Activated CD4-positive, alpha-beta T cell treated with anti-CD3 and anti-CD28 coated beads for 36 hours (primary cell): Measurements from ENCODE around the gene RCSD1. TPM values are rescaled to one million over a fixed set of nuclear protein-coding genes. Genes with fewer than 3 reads are reported as not detected.

Experiments used
- ATAC-seq: fragments of 200-7000 bp; cut with Tn5 transposase; one replicate; pipeline ENCODE4 v1.10.0; 2021; ENCODE audit warnings: mild to moderate bottlenecking, moderate library complexity
- CTCF ChIA-PET: fragments of 350-600 bp; sonication (Branson Sonifier 250); formaldehyde crosslinking; loops from one replicate; lab custom pipeline; 2021; ENCODE audit warnings: antibody characterized with exemption; lab: Charles Lee
- POLR2A ChIA-PET: fragments of 350-600 bp; sonication (Branson Sonifier 250); formaldehyde crosslinking; loops from one replicate; lab custom pipeline; 2021; ENCODE audit warnings: antibody characterized with exemption, inconsistent platforms; lab: Charles Lee
- DNase-seq: peaks from one replicate; pipeline ENCODE4 v3.0.0-alpha.2; 2020
- H3K27ac Mint-ChIP-seq: one replicate; pipeline ENCODE4 v1.8.0; 2021; ENCODE audit warnings: mixed read lengths
- H3K27me3 Mint-ChIP-seq: one replicate; pipeline ENCODE4 v1.8.0; 2021; ENCODE audit warnings: mixed read lengths
- H3K36me3 Mint-ChIP-seq: one replicate; pipeline ENCODE4 v1.8.0; 2021; ENCODE audit warnings: low read depth, mixed read lengths
- H3K4me1 Mint-ChIP-seq: one replicate; pipeline ENCODE4 v1.8.0; 2021; ENCODE audit warnings: mixed read lengths
- H3K4me3 Mint-ChIP-seq: one replicate; pipeline ENCODE4 v1.8.0; 2021; ENCODE audit warnings: mild to moderate bottlenecking, moderate library complexity, mixed read lengths
- H3K9me3 Mint-ChIP-seq: one replicate; pipeline ENCODE4 v1.8.0; 2021; ENCODE audit warnings: low read depth, mixed read lengths
- intact Hi-C, 2 experiments: fragments of 100-400 bp; cut with DNase I in 1 of 2; cut with micrococcal nuclease in 1 of 2; formaldehyde crosslinking; loops; one replicate each; pipeline versions ENCODE4 v1.14.2 to v1.15.1; 2022 to 2024; cut with DNase I, micrococcal nuclease
- total RNA-seq, 2 experiments: library from RNA; stranded (reverse); gene quantifications; one replicate each; pipeline ENCODE4 v1.2.3, GENCODE V29; 2021

RCSD1 gene
- total RNA-seq, 2 experiments from 2014 or later, result 59.9 to 62.0 TPM

GRCh38 chr1:167667536-167667935, 37.5 kb downstream of the RCSD1 start:
- H3K36me3 Mint-ChIP-seq, result peaks cover 36% of the 10 kb centered on the region

GRCh38 chr1:167668108-167668507, 38.1 kb downstream of the RCSD1 start:
- ChIA-PET POLR2A (interaction anchor here (1.2 kb wide), 1 partner anchor 14 kb away, joined by 4 read pairs; no protein-coding TSS in a partner anchor), CTCF (interaction anchor here (0.8 to 2.5 kb wide), 5 partner anchors 19 to 68 kb away, joined by 3 to 12 read pairs (median 4); no protein-coding TSS in a partner anchor)
- Mint-ChIP-seq H3K9me3 (no peaks in the 10 kb centered on the region), H3K27me3 (no peaks in the 10 kb centered on the region), H3K4me1 (peaks cover 76% of the 10 kb centered on the region), H3K36me3 (peaks cover 40% of the 10 kb centered on the region), H3K4me3 (no peak overlapping the region), H3K27ac (peak overlapping the region; percentile 8)
- intact Hi-C loops, result no loop called here
- ATAC-seq, result no peak
- no peak for DNase-seq

More at GRCh38 chr1:167667536-167667935, 37.5 kb downstream of the RCSD1 start:
- H3K4me1 Mint-ChIP-seq, result peaks cover 76% of the 10 kb centered on the region
- intact Hi-C loops, result no loop called here
- no peaks in the 10 kb centered on the region for H3K9me3 Mint-ChIP-seq
- no peak for ATAC-seq
- CTCF ChIA-PET, result interaction anchor here (1.0 to 2.5 kb wide), 4 partner anchors 10 to 67 kb away, joined by 3 to 12 read pairs (median 6); no protein-coding TSS in a partner anchor
- no peaks in the 10 kb centered on the region for H3K27me3 Mint-ChIP-seq
- POLR2A ChIA-PET, result interaction anchor here (1.2 kb wide), 1 partner anchor 13 kb away, joined by 4 read pairs; no protein-coding TSS in a partner anchor
- H3K27ac Mint-ChIP-seq, result no peak overlapping the region
- H3K4me3 Mint-ChIP-seq, result no peak overlapping the region
- no peak for DNase-seq

- POLR2A ChIA-PET, result no interaction called here
- Mint-ChIP-seq H3K36me3 (peaks cover 45% of the 10 kb centered on the region), H3K4me1 (peaks cover 77% of the 10 kb centered on the region), H3K27me3 (no peaks in the 10 kb centered on the region), H3K27ac (no peak overlapping the region), H3K9me3 (no peaks in the 10 kb centered on the region), H3K4me3 (no peak overlapping the region)
- CTCF ChIA-PET, result interaction anchor here (0.8 to 2.5 kb wide), 5 partner anchors 13 to 45 kb away, joined by 3 to 12 read pairs (median 3); no protein-coding TSS in a partner anchor
- intact Hi-C loops, result no loop called here
- DNase-seq, result no peak
- ATAC-seq, result no peak
Measured at GRCh38 chr1:167669209-167670124, 39.4 kb downstream of the RCSD1 start.

GRCh38 chr1:167670563-167670962, 40.5 kb downstream of the RCSD1 start:
- ChIA-PET CTCF (interaction anchor here (0.6 to 1.0 kb wide), 2 partner anchors 17 to 18 kb away, joined by 3 to 4 read pairs; no protein-coding TSS in a partner anchor), POLR2A (no interaction called here)
- no peak for ATAC-seq
- peaks cover 71% of the 10 kb centered on the region for H3K4me1 Mint-ChIP-seq
- intact Hi-C loops, result no loop called here
- no peak for DNase-seq
- peaks cover 38% of the 10 kb centered on the region for H3K36me3 Mint-ChIP-seq
- peak overlapping the region; percentile 6 for H3K27ac Mint-ChIP-seq
- H3K9me3 Mint-ChIP-seq, result no peaks in the 10 kb centered on the region
- H3K4me3 Mint-ChIP-seq, result no peak overlapping the region
- no peaks in the 10 kb centered on the region for H3K27me3 Mint-ChIP-seq

- H3K27ac Mint-ChIP-seq, result peak overlapping the region; percentile 7
Measured at GRCh38 chr1:167671727-167672511, 41.9 kb downstream of the RCSD1 start.

GRCh38 chr1:167672831-167673230, 42.8 kb downstream of the RCSD1 start:
- Mint-ChIP-seq H3K4me1 (peaks cover 55% of the 10 kb centered on the region), H3K9me3 (no peaks in the 10 kb centered on the region), H3K27ac (peak overlapping the region; percentile 16), H3K4me3 (no peak overlapping the region), H3K36me3 (peaks cover 38% of the 10 kb centered on the region), H3K27me3 (no peaks in the 10 kb centered on the region)
- intact Hi-C loops, result no loop called here
- POLR2A ChIA-PET, result no interaction called here
- ATAC-seq (no peak), DNase-seq (no peak)
- CTCF ChIA-PET, result interaction anchor here (1.0 to 1.1 kb wide), 2 partner anchors 15 to 29 kb away, joined by 4 read pairs; no protein-coding TSS in a partner anchor

More at GRCh38 chr1:167671727-167672511, 41.9 kb downstream of the RCSD1 start:
- Mint-ChIP-seq H3K4me1 (peaks cover 64% of the 10 kb centered on the region), H3K4me3 (no peak overlapping the region), H3K9me3 (no peaks in the 10 kb centered on the region), H3K36me3 (peaks cover 38% of the 10 kb centered on the region), H3K27me3 (no peaks in the 10 kb centered on the region)
- no peak for DNase-seq
- intact Hi-C loops, result no loop called here
- ChIA-PET CTCF (interaction anchor here (1.0 kb wide), 2 partner anchors 16 to 96 kb away, joined by 3 to 4 read pairs; no protein-coding TSS in a partner anchor), POLR2A (no interaction called here)
- no peak for ATAC-seq

- POLR2A ChIA-PET, result no interaction called here
Measured at GRCh38 chr1:167673265-167673664, 43.2 kb downstream of the RCSD1 start.

GRCh38 chr1:167674156-167674555, 44.1 kb downstream of the RCSD1 start:
- ATAC-seq, result no peak
- ChIA-PET POLR2A (no interaction called here), CTCF (interaction anchor here (1.0 to 2.0 kb wide), 3 partner anchors 14 to 74 kb away, joined by 3 to 8 read pairs (median 6); no protein-coding TSS in a partner anchor)
- Mint-ChIP-seq H3K36me3 (peaks cover 35% of the 10 kb centered on the region), H3K9me3 (no peaks in the 10 kb centered on the region), H3K4me1 (peaks cover 44% of the 10 kb centered on the region), H3K27me3 (no peaks in the 10 kb centered on the region), H3K4me3 (no peak overlapping the region), H3K27ac (peak overlapping the region; percentile 20)
- DNase-seq, result no peak
- intact Hi-C loops, result no loop called here

More at GRCh38 chr1:167673265-167673664, 43.2 kb downstream of the RCSD1 start:
- Mint-ChIP-seq H3K9me3 (no peaks in the 10 kb centered on the region), H3K4me3 (no peak overlapping the region), H3K27ac (peak overlapping the region; percentile 40), H3K4me1 (peaks cover 52% of the 10 kb centered on the region), H3K27me3 (no peaks in the 10 kb centered on the region), H3K36me3 (peaks cover 38% of the 10 kb centered on the region)
- ATAC-seq, result peak; percentile 60
- CTCF ChIA-PET, result interaction anchor here (1.1 to 1.3 kb wide), 2 partner anchors 30 to 70 kb away, joined by 4 to 6 read pairs; no protein-coding TSS in a partner anchor
- intact Hi-C loops, result no loop called here
- DNase-seq, result peak; percentile 24

- ChIA-PET POLR2A (interaction anchor here (0.5 kb wide), 1 partner anchor 41 kb away, joined by 3 read pairs; no protein-coding TSS in a partner anchor), CTCF (interaction anchor here (0.7 to 2.0 kb wide), 5 partner anchors 9 to 120 kb away, joined by 3 to 8 read pairs (median 3); no protein-coding TSS in a partner anchor)
- Mint-ChIP-seq H3K27ac (peak overlapping the region; percentile 49), H3K4me3 (no peak overlapping the region), H3K9me3 (no peaks in the 10 kb centered on the region), H3K36me3 (peaks cover 34% of the 10 kb centered on the region), H3K27me3 (no peaks in the 10 kb centered on the region), H3K4me1 (peaks cover 38% of the 10 kb centered on the region)
- no peak for DNase-seq
- intact Hi-C loops, result no loop called here
- ATAC-seq, result no peak
Measured at GRCh38 chr1:167675440-167675839, 45.4 kb downstream of the RCSD1 start.

- DNase-seq (peak; percentile 42), ATAC-seq (peak; percentile 66)
- no peak overlapping the region for H3K4me3 Mint-ChIP-seq
- H3K27me3 Mint-ChIP-seq, result no peaks in the 10 kb centered on the region
- H3K27ac Mint-ChIP-seq, result peak overlapping the region; percentile 49
- peaks cover 27% of the 10 kb centered on the region for H3K36me3 Mint-ChIP-seq
- H3K9me3 Mint-ChIP-seq, result no peaks in the 10 kb centered on the region
- peaks cover 33% of the 10 kb centered on the region for H3K4me1 Mint-ChIP-seq
- intact Hi-C loops, result no loop called here
- ChIA-PET POLR2A (no interaction called here), CTCF (interaction anchor here (0.8 to 2.8 kb wide), 4 partner anchors 10 to 32 kb away, joined by 3 to 17 read pairs (median 6); no protein-coding TSS in a partner anchor)
Measured at GRCh38 chr1:167676205-167676915, 46.3 kb downstream of the RCSD1 start.
